ENCODE data around the gene SPG11. TPM values are rescaled to one million over a fixed set of nuclear protein-coding genes. Genes with fewer than 3 reads are reported as not detected.
A peak's percentile ranks its signal among the peaks of the same experiment; 100 is the strongest.

SPG11 gene
- total and polyA plus RNA-seq, 10 of the 15 experiments (the other 5 are each of a cell fraction or from before 2014, with no cell fraction given), result 22.1 to 85.1 (median 47.2) TPM

DNA sequence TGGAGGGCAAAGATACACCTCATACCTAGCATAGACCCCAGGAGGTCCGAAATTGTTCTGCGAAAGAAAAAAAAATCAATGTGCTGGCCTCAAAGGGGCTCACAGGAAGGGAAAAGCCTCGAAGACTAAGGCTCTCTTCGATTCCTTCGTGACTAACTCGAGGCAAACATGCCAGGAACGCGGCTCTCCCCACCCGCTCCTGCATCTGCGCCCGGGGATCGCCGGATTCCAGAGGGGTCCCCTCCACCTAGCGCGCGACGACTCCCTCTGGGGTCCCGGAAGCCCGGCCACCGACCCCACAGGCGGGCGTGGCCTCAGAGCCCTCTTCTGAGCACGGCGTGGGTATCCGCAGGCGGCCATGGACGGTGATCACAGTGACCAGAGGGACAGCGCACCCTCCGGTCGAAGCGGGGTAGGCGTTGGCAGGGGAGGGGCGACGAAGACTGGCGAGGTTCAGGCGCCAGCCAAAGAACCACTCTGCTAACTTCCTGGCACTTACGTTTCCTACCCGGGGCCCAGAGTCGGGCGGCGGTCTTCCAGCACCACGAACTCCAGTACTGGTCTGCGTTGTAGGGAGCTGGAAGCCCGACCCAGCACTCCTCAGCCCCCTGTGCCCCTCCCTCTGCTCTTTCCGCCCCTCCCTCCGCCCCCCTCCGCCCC lies 127.0 kb downstream of the SPG11 start (continued):
- TF ChIP-seq, protein P1, sequence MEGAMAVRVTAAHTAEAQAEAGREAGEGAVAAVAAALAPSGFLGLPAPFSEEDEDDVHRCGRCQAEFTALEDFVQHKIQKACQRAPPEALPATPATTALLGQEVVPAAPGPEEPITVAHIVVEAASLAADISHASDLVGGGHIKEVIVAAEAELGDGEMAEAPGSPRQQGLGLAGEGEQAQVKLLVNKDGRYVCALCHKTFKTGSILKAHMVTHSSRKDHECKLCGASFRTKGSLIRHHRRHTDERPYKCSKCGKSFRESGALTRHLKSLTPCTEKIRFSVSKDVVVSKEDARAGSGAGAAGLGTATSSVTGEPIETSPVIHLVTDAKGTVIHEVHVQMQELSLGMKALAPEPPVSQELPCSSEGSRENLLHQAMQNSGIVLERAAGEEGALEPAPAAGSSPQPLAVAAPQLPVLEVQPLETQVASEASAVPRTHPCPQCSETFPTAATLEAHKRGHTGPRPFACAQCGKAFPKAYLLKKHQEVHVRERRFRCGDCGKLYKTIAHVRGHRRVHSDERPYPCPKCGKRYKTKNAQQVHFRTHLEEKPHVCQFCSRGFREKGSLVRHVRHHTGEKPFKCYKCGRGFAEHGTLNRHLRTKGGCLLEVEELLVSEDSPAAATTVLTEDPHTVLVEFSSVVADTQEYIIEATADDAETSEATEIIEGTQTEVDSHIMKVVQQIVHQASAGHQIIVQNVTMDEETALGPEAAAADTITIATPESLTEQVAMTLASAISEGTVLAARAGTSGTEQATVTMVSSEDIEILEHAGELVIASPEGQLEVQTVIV (IDR thresholded peaks at IDR 0.05; ENCODE audit: borderline replicate concordance, partially characterized antibody), result no peak
- TF ChIP-seq GABPA (IDR thresholded peaks at IDR 0.05; ENCODE audit: low read depth), result no peak
- TF ChIP-seq CBX3 (IDR thresholded peaks at IDR 0.05; ENCODE audit: borderline replicate concordance, low read depth), result no peak
- TF ChIP-seq, protein P2, sequence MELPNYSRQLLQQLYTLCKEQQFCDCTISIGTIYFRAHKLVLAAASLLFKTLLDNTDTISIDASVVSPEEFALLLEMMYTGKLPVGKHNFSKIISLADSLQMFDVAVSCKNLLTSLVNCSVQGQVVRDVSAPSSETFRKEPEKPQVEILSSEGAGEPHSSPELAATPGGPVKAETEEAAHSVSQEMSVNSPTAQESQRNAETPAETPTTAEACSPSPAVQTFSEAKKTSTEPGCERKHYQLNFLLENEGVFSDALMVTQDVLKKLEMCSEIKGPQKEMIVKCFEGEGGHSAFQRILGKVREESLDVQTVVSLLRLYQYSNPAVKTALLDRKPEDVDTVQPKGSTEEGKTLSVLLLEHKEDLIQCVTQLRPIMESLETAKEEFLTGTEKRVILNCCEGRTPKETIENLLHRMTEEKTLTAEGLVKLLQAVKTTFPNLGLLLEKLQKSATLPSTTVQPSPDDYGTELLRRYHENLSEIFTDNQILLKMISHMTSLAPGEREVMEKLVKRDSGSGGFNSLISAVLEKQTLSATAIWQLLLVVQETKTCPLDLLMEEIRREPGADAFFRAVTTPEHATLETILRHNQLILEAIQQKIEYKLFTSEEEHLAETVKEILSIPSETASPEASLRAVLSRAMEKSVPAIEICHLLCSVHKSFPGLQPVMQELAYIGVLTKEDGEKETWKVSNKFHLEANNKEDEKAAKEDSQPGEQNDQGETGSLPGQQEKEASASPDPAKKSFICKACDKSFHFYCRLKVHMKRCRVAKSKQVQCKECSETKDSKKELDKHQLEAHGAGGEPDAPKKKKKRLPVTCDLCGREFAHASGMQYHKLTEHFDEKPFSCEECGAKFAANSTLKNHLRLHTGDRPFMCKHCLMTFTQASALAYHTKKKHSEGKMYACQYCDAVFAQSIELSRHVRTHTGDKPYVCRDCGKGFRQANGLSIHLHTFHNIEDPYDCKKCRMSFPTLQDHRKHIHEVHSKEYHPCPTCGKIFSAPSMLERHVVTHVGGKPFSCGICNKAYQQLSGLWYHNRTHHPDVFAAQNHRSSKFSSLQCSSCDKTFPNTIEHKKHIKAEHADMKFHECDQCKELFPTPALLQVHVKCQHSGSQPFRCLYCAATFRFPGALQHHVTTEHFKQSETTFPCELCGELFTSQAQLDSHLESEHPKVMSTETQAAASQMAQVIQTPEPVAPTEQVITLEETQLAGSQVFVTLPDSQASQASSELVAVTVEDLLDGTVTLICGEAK (IDR thresholded peaks at IDR 0.05; ENCODE audit: borderline replicate concordance), result no peak
- no peak for TF ChIP-seq IRF4 (IDR thresholded peaks at IDR 0.05; ENCODE audit: low read depth, low read length)
- TF ChIP-seq, protein P3, sequence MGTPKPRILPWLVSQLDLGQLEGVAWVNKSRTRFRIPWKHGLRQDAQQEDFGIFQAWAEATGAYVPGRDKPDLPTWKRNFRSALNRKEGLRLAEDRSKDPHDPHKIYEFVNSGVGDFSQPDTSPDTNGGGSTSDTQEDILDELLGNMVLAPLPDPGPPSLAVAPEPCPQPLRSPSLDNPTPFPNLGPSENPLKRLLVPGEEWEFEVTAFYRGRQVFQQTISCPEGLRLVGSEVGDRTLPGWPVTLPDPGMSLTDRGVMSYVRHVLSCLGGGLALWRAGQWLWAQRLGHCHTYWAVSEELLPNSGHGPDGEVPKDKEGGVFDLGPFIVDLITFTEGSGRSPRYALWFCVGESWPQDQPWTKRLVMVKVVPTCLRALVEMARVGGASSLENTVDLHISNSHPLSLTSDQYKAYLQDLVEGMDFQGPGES (IDR thresholded peaks at IDR 0.05), result no peak
- TF ChIP-seq, protein P4, sequence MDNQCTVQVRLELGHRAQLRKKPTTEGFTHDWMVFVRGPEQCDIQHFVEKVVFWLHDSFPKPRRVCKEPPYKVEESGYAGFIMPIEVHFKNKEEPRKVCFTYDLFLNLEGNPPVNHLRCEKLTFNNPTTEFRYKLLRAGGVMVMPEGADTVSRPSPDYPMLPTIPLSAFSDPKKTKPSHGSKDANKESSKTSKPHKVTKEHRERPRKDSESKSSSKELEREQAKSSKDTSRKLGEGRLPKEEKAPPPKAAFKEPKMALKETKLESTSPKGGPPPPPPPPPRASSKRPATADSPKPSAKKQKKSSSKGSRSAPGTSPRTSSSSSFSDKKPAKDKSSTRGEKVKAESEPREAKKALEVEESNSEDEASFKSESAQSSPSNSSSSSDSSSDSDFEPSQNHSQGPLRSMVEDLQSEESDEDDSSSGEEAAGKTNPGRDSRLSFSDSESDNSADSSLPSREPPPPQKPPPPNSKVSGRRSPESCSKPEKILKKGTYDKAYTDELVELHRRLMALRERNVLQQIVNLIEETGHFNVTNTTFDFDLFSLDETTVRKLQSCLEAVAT (IDR thresholded peaks at IDR 0.05), result no peak; the same call in 1 of the 2 replicates
- peak; percentile 81; the same call in 1 of the 2 replicates for TF ChIP-seq LARP7 (IDR thresholded peaks at IDR 0.05)
- peak; percentile 5; the same call in 1 of the 2 replicates for TF ChIP-seq RFX5 (IDR thresholded peaks at IDR 0.05; ENCODE audit: low read depth, low read length)
- TF ChIP-seq SMC3 (IDR thresholded peaks at IDR 0.05; ENCODE audit: borderline replicate concordance, low read length), result no peak
